Stimulated activated naive CD8-positive, alpha-beta T cell treated with anti-CD3 and anti-CD28 coated beads, Interleukin-15, Interleukin-2, amounts not matched to agents 100 ng/mL and 50 ng/mL, for 24 hours (primary cell): ENCODE data around the gene KIF12.
"Not testable (repeated sequence)": the region's sequence is repeated elsewhere in the genome, so short reads cannot be mapped to it uniquely, and the experiment has no call there.

ENCODE experiments used
- H3K27ac Mint-ChIP-seq: one replicate; pipeline ENCODE4 v1.8.0; 2021; ENCODE audit warnings: mild to moderate bottlenecking, mixed read lengths
- H3K27me3 Mint-ChIP-seq: one replicate; pipeline ENCODE4 v1.8.0; 2021; ENCODE audit warnings: mixed read lengths
- H3K36me3 Mint-ChIP-seq: one replicate; pipeline ENCODE4 v1.8.0; 2021; ENCODE audit warnings: low read depth, mixed read lengths
- H3K4me1 Mint-ChIP-seq: one replicate; pipeline ENCODE4 v1.8.0; 2021; ENCODE audit warnings: low read depth, mixed read lengths
- H3K4me3 Mint-ChIP-seq: one replicate; pipeline ENCODE4 v1.8.0; 2021; ENCODE audit warnings: mild to moderate bottlenecking, mixed read lengths
- H3K9me3 Mint-ChIP-seq: one replicate; pipeline ENCODE4 v1.8.0; 2021; ENCODE audit warnings: mixed read lengths

Gene KIF12

GRCh38 chr9:114046237-114046755 is 52.8 kb downstream of the KIF12 start:
- no peaks in the 10 kb centered on the region for H3K4me1 Mint-ChIP-seq
- H3K27ac Mint-ChIP-seq = no peak overlapping the region
- no peak overlapping the region for H3K4me3 Mint-ChIP-seq
- H3K27me3 Mint-ChIP-seq = no peaks in the 10 kb centered on the region
- no peaks in the 10 kb centered on the region for H3K9me3 Mint-ChIP-seq
- no peaks in the 10 kb centered on the region for H3K36me3 Mint-ChIP-seq

- H3K4me1 Mint-ChIP-seq, H3K4me3 Mint-ChIP-seq, H3K9me3 Mint-ChIP-seq, H3K27ac Mint-ChIP-seq, H3K36me3 Mint-ChIP-seq, H3K27me3 Mint-ChIP-seq: not testable (repeated sequence)
Observed at GRCh38 chr9:114043660-114044059, 55.4 kb downstream of the KIF12 start.
